GM13977 (cell line): ENCODE data around the gene CHD6.

Experiments used
- DNase-seq: peaks from one replicate; pipeline ENCODE4 v3.0.0; 2012; ENCODE audit warnings: low spot score
- CTCF ChIP-seq: IDR thresholded peaks from 2 replicates; pipeline ENCODE4 v1.5.1; 2012; ENCODE audit warnings: mild to moderate bottlenecking, control low read depth; ENCODE audit not compliant: insufficient read depth; ENCODE audit errors: extremely low read depth, missing control alignments
- in situ Hi-C: fragments of 300-500 bp; cut with MboI; formaldehyde crosslinking; loops from one replicate; pipeline ENCODE4 v1.12.0; 2022; ENCODE audit warnings: low sequenced_read_pairs, low pct_unique_long_range_greater_than_20kb, mixed read lengths, inconsistent platforms; ENCODE audit not compliant: unreplicated experiment

Gene CHD6

GRCh38 chr20:41470362-41471095 is 147.6 kb downstream of the CHD6 start:
- DNase-seq, result no peak
- in situ Hi-C loops, result no loop called here
- TF ChIP-seq CTCF, result no peak

GRCh38 chr20:41469868-41470267 is 148.3 kb downstream of the CHD6 start:
- in situ Hi-C loops, result no loop called here
- TF ChIP-seq CTCF, result no peak
- DNase-seq, result no peak

- no peak for TF ChIP-seq CTCF
- no peak for DNase-seq
- in situ Hi-C loops, result no loop called here
Measured at GRCh38 chr20:41468994-41469600, 149.1 kb downstream of the CHD6 start.

GRCh38 chr20:41467690-41468089 is 150.5 kb downstream of the CHD6 start:
- DNase-seq, result no peak
- no peak for TF ChIP-seq CTCF

GRCh38 chr20:41467220-41467619 is 151.0 kb downstream of the CHD6 start:
- no peak for DNase-seq
- in situ Hi-C loops, result no loop called here
- no peak for TF ChIP-seq CTCF

More at GRCh38 chr20:41467690-41468089, 150.5 kb downstream of the CHD6 start:
- in situ Hi-C loops, result no loop called here

GRCh38 chr20:41463567-41463966 is 154.6 kb downstream of the CHD6 start:
- no peak for TF ChIP-seq CTCF
- in situ Hi-C loops, result no loop called here
- DNase-seq, result no peak
